Stimulated activated CD8-positive, alpha-beta memory T cell treated with anti-CD3 and anti-CD28 coated beads, Interleukin-15, amount 100 ng/mL, for 4 hours (primary cell): ENCODE results near the gene IP6K3.

Experiments
- DNase-seq, 2 donors: peaks; one replicate each; pipeline ENCODE4 v3.0.0-alpha.2; 2020; ENCODE audit warnings: low read depth in 2 of 2

The IP6K3 gene

GRCh38 chr6:33673851-33674250 lies 72.9 kb downstream of the IP6K3 start:
- DNase-seq: no peak

- no peak for DNase-seq
Observed at GRCh38 chr6:33672808-33673207, 73.9 kb downstream of the IP6K3 start.

GRCh38 chr6:33671744-33672072 lies 75.0 kb downstream of the IP6K3 start:
- no peak for DNase-seq
